ENCODE data around the gene PLEKHB1.

- TF ChIP-seq POLR2A (IDR thresholded peaks at IDR 0.05; ENCODE audit: low read depth, low read length), result no peak
- no peak for TF ChIP-seq EP300 (IDR thresholded peaks at IDR 0.05; ENCODE audit: borderline replicate concordance in 1 of 2, control insufficient read depth in 1 of 2, low read depth in 2 of 2, low read length in 2 of 2)
- no peak for TF ChIP-seq CTCF (IDR thresholded peaks at IDR 0.05 in 2 of 3, conservative IDR thresholded peaks at IDR 0.05 in 1 of 3; ENCODE audit: control insufficient read depth in 2 of 3, extremely low read depth in 1 of 3, insufficient read depth in 1 of 3, low read depth in 3 of 3, low read length in 3 of 3)
These were observed 1.2 kb downstream of the PLEKHB1 start for GRCh38 chr11:73647459-73648100.
